ENCODE results near the gene DRC7. TPM values are rescaled to one million over a fixed set of nuclear protein-coding genes. Genes with fewer than 3 reads are reported as not detected.

The DRC7 gene
- total RNA-seq, 4 donors from 2014 or later: 0.22 to 7.1 TPM; not detected in 2

GRCh38 chr16:57757326-57757786 lies 62.8 kb downstream of the DRC7 start:
- Histone ChIP-seq H3K4me3 (replicated peaks in 1 of 3) (no peak overlapping the region), H3K9me3 (no peaks in the 10 kb centered on the region), H3K27ac (peak overlapping the region in 2 of 3 donors; percentile 43 to 45), H3K36me3 (peaks cover 22 to 33% of the 10 kb centered on the region in 2 donors), H3K4me1 (peaks cover 0 to 4% of the 10 kb centered on the region in 2 donors), H3K27me3 (no peaks in the 10 kb centered on the region)
- WGBS, 2 donors: 65 to 70% methylated on average over 7 to 10 of the region's 11 CpGs
- DNase-seq: peak; percentile 83 to 90
- intact Hi-C loops (cut with DNase I): loop anchor here (2.0 to 5.0 kb wide), 2 partner anchors 105 to 245 kb away; partner anchors contain the start of genes USB1 and ZNF319
- TF ChIP-seq, protein P1, sequence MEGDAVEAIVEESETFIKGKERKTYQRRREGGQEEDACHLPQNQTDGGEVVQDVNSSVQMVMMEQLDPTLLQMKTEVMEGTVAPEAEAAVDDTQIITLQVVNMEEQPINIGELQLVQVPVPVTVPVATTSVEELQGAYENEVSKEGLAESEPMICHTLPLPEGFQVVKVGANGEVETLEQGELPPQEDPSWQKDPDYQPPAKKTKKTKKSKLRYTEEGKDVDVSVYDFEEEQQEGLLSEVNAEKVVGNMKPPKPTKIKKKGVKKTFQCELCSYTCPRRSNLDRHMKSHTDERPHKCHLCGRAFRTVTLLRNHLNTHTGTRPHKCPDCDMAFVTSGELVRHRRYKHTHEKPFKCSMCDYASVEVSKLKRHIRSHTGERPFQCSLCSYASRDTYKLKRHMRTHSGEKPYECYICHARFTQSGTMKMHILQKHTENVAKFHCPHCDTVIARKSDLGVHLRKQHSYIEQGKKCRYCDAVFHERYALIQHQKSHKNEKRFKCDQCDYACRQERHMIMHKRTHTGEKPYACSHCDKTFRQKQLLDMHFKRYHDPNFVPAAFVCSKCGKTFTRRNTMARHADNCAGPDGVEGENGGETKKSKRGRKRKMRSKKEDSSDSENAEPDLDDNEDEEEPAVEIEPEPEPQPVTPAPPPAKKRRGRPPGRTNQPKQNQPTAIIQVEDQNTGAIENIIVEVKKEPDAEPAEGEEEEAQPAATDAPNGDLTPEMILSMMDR (IDR thresholded peaks at IDR 0.05): peak; percentile 89 to 96 (median 93)
- TF ChIP-seq POLR2A (IDR thresholded peaks at IDR 0.05): no peak

DNA sequence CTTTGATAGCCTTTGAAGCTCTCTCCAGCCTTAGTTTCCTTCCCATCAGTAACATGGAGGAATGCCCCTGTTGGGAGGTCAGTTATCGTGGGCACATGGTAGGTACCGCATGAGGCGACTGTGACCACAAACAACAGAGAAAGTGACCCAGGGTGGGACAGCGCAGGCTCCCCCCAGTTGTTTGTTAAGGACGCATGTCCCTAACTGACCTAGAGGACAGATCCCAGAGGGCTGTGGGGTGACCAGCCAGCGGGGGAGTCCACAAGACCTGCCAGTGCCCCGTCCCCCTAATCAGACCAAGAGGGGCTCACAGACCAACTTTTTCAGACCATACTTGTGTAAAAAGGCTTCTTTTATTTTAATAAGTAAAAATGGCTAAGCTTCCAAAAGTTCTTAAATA lies 63.3 kb downstream of the DRC7 start:
- WGBS, 2 donors: 93 to 95% methylated on average over 7 of the region's 7 CpGs
- Histone ChIP-seq H3K36me3 (peaks cover 22 to 33% of the 10 kb centered on the region in 2 donors), H3K4me3 (replicated peaks in 1 of 3) (no peak overlapping the region), H3K9me3 (no peaks in the 10 kb centered on the region), H3K27me3 (no peaks in the 10 kb centered on the region), H3K4me1 (peaks cover 0 to 4% of the 10 kb centered on the region in 2 donors), H3K27ac (peak overlapping the region in 2 of 3 donors; percentile 43 to 45)
- TF ChIP-seq, protein P1 (IDR thresholded peaks at IDR 0.05): no peak
- no peak for TF ChIP-seq POLR2A (IDR thresholded peaks at IDR 0.05)
- intact Hi-C loops (cut with DNase I): loop anchor here (2.0 to 5.0 kb wide), 2 partner anchors 105 to 244 kb away; partner anchors contain the start of genes USB1 and ZNF319
- DNase-seq: no peak

- no peaks in the 10 kb centered on the region for H3K9me3 ChIP-seq
- intact Hi-C loops (cut with DNase I): loop anchor here (5.0 kb wide), 1 partner anchor 244 kb away; the partner anchor contains the start of genes USB1 and ZNF319
- H3K27ac ChIP-seq: peak overlapping the region in 1 of 3 donors; percentile 10
- no peak for DNase-seq
- WGBS, 2 donors: 82 to 85% methylated on average over 19 to 31 of the region's 33 CpGs
- H3K4me3 ChIP-seq (replicated peaks in 1 of 3): no peak overlapping the region
- no peaks in the 10 kb centered on the region for H3K27me3 ChIP-seq
- peaks cover 23 to 33% of the 10 kb centered on the region in 2 donors for H3K36me3 ChIP-seq
- TF ChIP-seq POLR2A (IDR thresholded peaks at IDR 0.05): no peak
- TF ChIP-seq, protein P1 (IDR thresholded peaks at IDR 0.05): no peak
- H3K4me1 ChIP-seq: peaks cover 0 to 4% of the 10 kb centered on the region in 2 donors
Measured at GRCh38 chr16:57758331-57759117, 63.9 kb downstream of the DRC7 start.

GRCh38 chr16:57759131-57759530 lies 64.5 kb downstream of the DRC7 start:
- intact Hi-C loops (cut with DNase I): loop anchor here (5.0 kb wide), 1 partner anchor 243 kb away; the partner anchor contains the start of genes USB1 and ZNF319
- H3K36me3 ChIP-seq: peaks cover 29 to 39% of the 10 kb centered on the region in 2 donors
- no peak for DNase-seq
- WGBS, 2 donors: 69 to 86% methylated on average over 2 to 4 of the region's 7 CpGs
- TF ChIP-seq, protein P1 (IDR thresholded peaks at IDR 0.05): no peak
- no peak for TF ChIP-seq POLR2A (IDR thresholded peaks at IDR 0.05)
- no peak overlapping the region for H3K27ac ChIP-seq
- no peaks in the 10 kb centered on the region for H3K9me3 ChIP-seq
- no peaks in the 10 kb centered on the region for H3K27me3 ChIP-seq
- no peak overlapping the region for H3K4me3 ChIP-seq (replicated peaks in 1 of 3)
- H3K4me1 ChIP-seq: peaks cover 0 to 4% of the 10 kb centered on the region in 2 donors

All from thyroid gland (tissue), 4 donors.